HFF-Myc (cell line): ENCODE data around the gene CPVL.

Experiments
- DNase-seq: peaks from one replicate; pipeline ENCODE4 v3.0.0-alpha.2; 2011; ENCODE audit warnings: low read depth; ENCODE audit errors: extremely low read depth
- H3K4me3 ChIP-seq: replicated peaks from 2 replicates; pipeline ENCODE4 v1.5.1; 2011; ENCODE audit warnings: low read depth, mild to moderate bottlenecking, control low read depth, low read length
- TF ChIP-seq, protein P1 (sequence below): IDR thresholded peaks from 2 replicates; pipeline ENCODE4 v1.5.1; 2012; ENCODE audit warnings: mild to moderate bottlenecking, low read depth, low read length, control low read depth; ENCODE audit errors: missing control alignments

Gene CPVL

DNA sequence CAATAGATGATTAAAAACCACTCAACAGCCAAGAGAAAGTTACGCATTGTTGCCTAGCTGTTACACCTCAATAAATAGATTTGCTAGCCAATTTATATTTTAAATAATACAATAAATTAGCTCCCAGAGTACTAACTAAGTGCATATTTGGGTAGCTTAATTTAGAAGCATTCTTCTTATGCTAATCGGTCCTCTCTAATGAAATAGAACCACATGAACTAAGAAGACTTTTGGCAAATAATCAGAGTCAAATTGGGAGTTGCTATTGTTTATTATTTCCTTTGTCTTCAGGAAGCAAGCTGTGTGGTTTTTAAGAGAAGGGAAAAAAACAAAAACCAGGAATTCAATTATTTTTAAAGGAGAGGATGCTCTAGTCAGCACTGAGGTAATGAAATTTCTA, 139.2 kb downstream of the CPVL start:
- TF ChIP-seq, protein P1, sequence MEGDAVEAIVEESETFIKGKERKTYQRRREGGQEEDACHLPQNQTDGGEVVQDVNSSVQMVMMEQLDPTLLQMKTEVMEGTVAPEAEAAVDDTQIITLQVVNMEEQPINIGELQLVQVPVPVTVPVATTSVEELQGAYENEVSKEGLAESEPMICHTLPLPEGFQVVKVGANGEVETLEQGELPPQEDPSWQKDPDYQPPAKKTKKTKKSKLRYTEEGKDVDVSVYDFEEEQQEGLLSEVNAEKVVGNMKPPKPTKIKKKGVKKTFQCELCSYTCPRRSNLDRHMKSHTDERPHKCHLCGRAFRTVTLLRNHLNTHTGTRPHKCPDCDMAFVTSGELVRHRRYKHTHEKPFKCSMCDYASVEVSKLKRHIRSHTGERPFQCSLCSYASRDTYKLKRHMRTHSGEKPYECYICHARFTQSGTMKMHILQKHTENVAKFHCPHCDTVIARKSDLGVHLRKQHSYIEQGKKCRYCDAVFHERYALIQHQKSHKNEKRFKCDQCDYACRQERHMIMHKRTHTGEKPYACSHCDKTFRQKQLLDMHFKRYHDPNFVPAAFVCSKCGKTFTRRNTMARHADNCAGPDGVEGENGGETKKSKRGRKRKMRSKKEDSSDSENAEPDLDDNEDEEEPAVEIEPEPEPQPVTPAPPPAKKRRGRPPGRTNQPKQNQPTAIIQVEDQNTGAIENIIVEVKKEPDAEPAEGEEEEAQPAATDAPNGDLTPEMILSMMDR = no peak
- no peak for DNase-seq
- no peak overlapping the region for H3K4me3 ChIP-seq

DNA sequence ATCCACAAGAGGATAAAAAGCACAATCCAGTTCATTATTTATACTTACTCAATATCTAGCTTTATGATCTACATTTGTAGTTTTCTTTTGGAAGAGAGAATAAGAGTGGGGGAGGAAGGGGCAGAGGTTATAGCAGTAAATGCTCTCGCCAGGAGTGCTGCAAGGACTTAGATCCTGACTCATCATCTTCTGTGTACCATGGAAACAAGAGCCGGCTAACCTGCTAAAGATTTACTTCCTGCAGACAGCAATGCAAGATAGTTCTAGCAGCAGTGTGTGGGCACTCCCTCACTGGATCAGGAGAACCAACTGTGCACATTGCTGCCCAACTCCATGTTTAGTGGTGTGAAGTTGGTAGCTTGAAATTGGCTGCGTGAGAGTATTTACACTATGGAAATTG, 140.5 kb downstream of the CPVL start:
- TF ChIP-seq, protein P1 = no peak
- no peak for DNase-seq

DNA sequence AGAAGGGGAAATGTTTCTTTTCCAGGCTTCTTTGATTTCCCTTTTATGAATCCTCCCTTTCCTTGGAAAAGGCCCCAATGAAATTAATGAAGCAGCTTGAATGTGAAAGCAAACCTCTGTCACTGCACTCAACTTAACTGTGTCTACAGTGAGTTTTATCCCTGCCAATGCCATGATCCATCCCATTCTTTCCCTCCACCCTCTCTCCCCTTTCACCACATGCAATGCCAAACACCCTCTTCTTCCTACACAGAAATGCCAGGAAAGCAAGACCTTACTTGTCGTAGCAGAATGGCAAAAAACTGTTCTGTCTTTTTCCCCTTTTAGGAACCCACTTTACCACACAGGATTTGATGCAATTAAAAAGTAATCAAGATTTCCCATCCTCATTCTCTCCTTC, 140.9 kb downstream of the CPVL start:
- no peak overlapping the region for H3K4me3 ChIP-seq
- TF ChIP-seq, protein P1 = no peak
- DNase-seq = no peak

More for the DNA sequence above, 140.5 kb downstream of the CPVL start:
- H3K4me3 ChIP-seq = no peak overlapping the region

DNA sequence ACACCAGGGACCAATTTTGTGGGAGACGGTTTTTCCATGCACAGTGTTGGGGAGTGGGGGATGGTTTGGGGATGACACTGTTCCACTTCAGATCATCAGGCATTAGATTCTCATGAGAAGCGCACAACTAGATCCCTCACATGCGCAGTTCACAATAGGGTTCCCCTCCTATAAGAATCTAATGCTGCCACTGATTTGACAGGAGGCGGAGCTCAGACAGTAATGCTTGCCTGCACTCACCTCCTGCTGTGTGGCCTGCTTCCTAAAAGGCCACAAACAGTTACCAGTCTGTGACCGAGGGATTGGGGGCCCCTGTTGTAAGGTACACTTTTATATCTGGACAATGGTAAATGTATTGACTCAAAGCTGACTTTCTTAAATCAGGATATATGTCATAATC, 142.6 kb downstream of the CPVL start:
- TF ChIP-seq, protein P1 = no peak
- no peak for DNase-seq
- no peak overlapping the region for H3K4me3 ChIP-seq

DNA sequence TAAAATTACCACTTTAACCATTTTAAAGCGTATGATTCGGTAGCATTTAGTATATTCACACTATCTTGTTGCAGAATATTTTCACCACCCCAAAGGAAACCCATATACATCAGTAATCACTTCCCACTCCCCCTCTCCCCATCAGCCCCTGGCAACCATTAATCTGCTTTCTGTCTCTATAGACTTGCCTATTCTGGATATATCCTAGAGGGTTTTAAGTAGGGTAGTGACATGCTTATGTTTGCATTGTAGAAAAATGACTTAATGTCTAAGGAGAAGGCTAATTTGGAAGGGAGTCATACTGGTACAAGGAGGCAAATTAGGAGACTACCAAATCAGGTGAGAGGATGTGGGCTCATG, 145.6 kb downstream of the CPVL start:
- DNase-seq = no peak
- TF ChIP-seq, protein P1 = no peak
- H3K4me3 ChIP-seq = no peak overlapping the region

DNA sequence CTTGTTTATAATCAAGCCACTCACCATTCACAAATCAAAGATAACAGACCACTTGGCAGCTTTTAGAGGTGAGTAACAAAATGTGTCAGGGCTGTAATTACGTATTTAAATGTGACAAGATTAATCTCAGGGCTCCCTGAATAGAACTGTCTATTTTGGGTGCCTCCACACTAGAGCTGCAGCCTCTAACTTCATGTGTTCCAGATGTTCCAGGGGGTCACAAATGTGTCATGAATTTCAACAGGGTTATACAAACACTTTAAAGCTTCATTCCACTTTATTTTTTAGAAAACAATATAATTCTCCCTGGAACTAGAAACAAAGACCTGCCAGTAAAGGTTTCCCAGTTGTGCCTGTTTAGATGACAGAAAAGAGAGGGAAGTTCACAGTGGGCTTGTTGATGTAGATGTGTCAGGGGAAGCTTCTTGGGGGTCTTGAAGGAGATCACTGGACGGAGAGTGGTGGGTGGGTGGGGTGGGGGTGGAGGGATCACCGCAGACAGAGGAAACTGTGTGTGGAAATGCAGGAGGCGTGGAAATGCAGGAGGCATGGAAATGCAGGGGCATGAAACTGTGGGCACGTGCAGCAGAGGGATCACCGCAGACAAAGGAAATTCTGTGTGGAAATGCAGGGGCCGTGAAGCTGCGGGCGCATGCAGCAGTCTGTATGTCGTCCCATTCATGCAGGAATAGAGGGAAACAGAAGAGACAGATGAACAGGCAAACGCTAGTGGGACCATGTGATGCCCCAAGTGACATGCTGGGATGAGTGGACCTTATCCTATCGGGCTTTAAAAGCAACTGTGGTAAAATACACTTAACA, 146.2 kb downstream of the CPVL start:
- H3K4me3 ChIP-seq = no peak overlapping the region
- DNase-seq = no peak
- TF ChIP-seq, protein P1 = no peak

DNA sequence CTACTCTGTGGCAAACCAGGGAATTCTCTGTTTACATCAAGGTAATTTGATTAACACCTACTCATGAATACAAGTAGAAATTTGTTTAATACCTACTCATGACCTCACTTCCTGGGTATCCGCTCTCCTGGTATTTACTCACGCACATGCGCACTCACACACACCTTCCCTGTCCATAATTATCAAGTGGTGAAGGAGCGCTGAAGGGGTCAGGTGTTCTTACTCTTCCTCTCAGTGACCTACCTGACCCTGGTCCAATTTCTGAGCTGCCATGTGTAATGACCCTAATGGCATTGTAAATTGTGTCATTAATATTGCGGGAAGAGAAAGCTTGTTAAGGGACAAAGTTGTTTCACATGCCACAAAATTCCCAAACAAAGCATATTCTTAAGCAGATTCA, 146.9 kb downstream of the CPVL start:
- no peak for DNase-seq
- TF ChIP-seq, protein P1 = no peak

More for the DNA sequence above, 146.9 kb downstream of the CPVL start:
- H3K4me3 ChIP-seq = no peak overlapping the region
